Uterus (tissue), 2 donors: ENCODE results near the gene SOHLH1.

Experiments
- CTCF ChIP-seq, 4 experiments: fragments of 200-600 bp in 2 of 4; fragments of 450-650 bp in 2 of 4; sonication (generic) in 2 of 4; IDR thresholded peaks; one replicate each; pipeline ENCODE4 v1.5.1; 2016 to 2019; ENCODE audit warnings: antibody characterized with exemption in 4 of 4, mild to moderate bottlenecking in 2 of 4, moderate library complexity in 1 of 4
- POLR2A ChIP-seq, 2 donors: fragments of 450-650 bp; IDR thresholded peaks; one replicate each; pipeline ENCODE4 v1.6.1; 2016; ENCODE audit warnings: antibody characterized with exemption in 2 of 2, mild to moderate bottlenecking in 1 of 2, moderate library complexity in 1 of 2

- TF ChIP-seq CTCF (IDR thresholded peaks at IDR 0.05), result no peak
- TF ChIP-seq POLR2A (IDR thresholded peaks at IDR 0.05), result no peak
Measured at GRCh38 chr9:135714242-135715055, 15.2 kb upstream of the SOHLH1 start.
